CD4-positive, alpha-beta T cell treated with Interleukin-10 for 1 hour (primary cell): ENCODE measurements around the gene ZDHHC1.

ENCODE experiments used
- DNase-seq: peaks from one replicate; pipeline ENCODE4 v3.0.0-alpha.2; 2020

Gene ZDHHC1

GRCh38 chr16:67406111-67406971 lies 9.9 kb downstream of the ZDHHC1 start:
- no peak for DNase-seq

GRCh38 chr16:67405336-67405735 lies 10.9 kb downstream of the ZDHHC1 start:
- no peak for DNase-seq

GRCh38 chr16:67404740-67405226 lies 11.5 kb downstream of the ZDHHC1 start:
- no peak for DNase-seq

GRCh38 chr16:67403976-67404555 lies 12.2 kb downstream of the ZDHHC1 start:
- no peak for DNase-seq

DNA sequence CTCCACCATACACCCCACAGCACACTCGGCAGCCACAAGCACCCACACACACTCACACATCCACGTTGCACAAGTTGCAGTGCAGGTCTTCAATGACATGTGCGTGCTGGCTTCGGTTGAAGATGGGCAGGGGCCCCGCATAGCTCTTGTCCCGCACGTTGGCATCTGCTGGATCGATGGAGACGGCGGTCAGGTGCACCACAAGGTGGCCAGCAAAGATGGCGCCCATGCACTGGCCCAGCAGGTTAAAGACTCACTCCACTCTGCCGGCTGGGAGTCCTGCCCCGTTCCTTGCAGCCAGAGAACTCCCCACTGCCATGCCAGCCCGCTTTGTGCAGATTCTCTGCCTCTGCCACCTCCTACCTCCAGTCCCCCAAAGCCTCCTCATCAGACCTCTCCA lies 15.4 kb downstream of the ZDHHC1 start:
- no peak for DNase-seq

- DNase-seq = no peak
Observed at GRCh38 chr16:67399749-67400704, 16.2 kb downstream of the ZDHHC1 start.

DNA sequence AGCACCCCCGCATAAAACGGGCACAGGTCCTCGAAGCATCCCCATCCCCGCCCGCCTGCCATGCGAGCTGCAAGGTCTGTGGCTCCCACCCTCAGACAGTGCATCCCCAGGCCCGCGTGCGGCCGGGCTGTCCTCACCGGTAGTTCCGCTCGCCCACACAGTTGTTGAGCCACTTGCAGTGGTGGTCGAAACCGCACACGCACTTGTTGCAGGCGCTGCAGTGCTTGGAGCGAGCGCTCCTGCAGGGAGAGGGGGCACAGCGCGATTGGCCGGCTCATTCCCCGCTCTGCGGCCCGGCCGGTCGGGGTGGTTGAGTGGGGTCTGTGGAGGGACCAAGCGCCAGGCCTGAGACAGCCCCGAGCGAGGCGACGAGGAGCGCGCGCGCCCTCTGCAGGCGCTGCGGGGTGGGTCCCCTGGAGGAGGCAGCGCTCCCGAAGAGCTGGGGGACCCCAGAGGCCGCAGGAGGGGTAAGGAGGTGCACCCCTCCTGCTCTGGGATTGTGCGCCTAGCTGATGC lies 17.0 kb downstream of the ZDHHC1 start:
- peak; percentile 42 for DNase-seq

- no peak for DNase-seq
Observed at GRCh38 chr16:67398546-67399217, 17.6 kb downstream of the ZDHHC1 start.

DNA sequence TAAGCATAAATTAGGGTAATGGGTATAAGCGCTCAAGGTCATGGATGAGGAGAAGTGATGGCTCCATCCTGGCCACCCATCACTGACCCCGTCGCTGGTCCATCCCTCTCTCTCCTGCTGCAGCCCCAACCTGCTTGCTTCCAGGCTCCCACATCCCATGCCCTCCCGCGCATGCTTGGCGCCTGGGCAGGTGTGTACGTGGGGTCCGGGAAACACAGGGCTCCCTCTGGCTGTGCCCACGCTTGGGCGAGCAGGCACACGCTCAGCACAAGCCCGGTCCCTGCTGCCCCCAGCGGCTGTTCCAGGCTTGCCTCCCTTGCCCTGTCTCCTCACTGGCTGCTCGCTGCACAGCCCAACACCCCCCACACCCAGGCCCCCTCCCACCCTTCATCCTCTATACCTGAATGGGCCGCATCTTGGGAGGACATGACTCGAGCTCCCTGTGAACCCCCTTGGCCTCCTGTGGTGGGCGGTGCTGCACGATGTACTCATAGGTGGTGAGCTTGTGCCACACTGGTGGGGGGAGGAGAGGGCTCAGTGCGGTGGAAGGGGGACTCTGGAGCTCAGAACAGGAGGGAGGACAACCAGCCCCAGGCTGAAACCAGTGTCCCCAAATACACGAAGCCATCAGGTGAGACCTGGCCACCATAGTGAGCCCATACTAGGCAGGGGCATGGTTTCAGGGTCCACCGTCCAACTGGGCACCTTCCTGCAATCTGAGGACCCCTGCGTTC lies 18.3 kb downstream of the ZDHHC1 start:
- DNase-seq = no peak

DNA sequence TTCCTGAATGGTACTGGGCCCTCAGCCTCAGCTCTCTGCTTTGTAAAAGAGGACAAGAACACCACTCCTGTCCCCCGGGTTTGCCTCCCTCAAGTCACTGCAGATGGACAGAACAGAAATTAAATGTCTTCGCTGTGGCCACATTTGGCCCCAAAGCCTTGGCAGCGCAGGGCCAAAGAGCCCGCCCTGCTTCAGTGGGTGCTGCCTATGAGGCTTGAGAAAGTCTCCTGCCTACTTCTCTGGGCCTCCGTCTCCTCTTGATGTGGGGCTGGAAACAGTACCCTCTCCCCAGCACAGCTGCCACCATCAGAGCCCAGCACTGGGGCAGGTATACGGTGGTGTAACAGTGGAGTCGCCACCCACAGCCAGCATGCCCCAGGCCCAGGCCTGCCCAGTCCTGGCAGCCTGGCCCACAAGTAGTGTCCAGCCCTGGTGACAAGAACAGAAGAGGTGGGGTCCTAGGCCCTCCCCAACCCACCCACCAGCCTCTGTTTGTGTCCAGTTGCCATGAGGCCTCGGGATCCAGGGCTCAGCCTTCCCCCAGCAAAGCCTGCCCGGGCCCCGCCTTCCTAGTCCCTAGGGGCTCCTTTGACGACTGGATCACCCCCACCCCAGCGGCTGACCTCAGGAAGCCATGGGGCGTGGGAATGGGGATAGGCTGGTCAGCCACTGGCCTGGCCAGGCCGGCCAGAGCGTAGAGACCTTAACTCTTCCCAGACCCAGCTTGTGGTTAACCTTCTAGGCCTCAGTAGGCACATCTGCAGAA lies 19.1 kb downstream of the ZDHHC1 start:
- no peak for DNase-seq

DNA sequence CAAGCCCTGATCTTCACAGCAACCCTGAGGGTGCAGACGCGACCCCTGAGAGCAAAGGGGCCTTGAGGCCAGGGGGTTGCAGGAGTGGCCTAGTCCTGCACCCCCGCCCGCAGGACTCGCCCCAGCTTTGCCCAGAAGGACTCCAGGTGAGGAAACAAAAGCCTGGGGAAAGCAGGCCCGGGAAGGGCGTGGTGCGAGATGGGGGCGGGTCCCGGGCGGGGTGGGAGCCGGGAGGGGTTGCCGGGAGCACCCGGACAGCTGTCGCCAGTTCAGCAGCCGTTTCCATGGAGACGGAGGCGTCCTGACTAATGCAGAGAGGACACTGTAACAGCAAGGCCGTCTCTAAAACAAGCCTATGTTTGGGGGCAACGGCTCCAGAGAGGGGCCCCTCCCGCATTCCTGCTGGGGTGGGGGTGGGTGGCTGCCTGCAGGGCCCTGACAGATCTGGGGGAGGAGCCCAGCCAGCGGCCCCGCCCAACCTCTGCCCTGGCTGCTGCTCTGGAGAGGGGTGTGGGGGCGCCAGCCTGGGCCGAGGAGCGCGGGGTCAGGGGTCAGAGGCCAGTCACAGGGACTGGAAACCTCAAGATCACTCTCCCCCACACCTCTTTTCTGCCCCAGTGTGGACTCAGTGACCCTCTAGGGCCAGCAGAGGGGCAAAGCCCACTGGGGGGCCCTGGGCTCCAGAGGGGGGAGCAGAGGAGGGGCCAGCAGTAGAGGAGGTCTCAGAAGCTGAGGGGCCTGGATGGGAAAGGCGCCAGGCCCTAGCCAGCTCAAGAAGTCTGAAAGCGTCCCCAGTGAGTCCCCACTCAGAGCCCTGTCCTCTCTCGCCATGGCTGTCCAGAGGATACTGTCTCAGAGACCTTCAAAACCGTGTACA lies 19.9 kb downstream of the ZDHHC1 start:
- no peak for DNase-seq

DNA sequence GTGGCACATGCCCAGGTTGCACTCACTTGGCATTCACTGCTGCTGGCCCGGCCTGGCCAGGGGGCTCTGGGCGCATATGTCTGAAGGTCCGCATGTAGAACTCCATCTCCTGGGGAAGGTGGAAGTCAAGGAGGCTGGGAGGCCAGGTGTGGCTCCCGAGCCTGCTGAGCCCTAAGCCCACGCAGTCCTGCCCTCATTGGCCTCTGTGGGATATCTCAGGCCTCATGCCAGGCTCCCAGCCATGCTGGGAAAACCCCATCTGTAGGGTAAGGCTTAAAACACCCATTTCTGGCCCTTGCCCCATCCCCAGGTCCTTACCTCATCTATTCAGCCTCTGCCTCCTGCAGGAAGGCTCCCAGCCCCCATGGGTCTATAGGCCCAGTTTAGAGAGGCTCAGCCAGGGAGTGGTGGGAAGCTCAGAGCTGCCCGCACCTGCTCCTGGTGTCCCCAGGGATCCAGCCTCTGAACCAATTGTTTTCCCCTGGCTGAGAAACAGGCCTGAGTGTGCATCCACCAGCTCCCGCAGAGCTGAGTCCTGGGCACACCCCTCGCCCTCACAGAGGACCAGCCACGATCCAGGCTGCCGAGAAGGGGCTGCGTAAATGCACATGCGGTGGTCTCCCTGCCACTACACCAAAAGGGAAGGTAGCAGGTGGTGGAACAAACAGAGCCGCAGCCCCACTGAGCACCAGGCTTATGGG lies 20.7 kb downstream of the ZDHHC1 start:
- no peak for DNase-seq

GRCh38 chr16:67395105-67395457 lies 21.2 kb downstream of the ZDHHC1 start:
- DNase-seq = no peak

- peak; percentile 10 for DNase-seq
Observed at GRCh38 chr16:67394155-67395104, 21.8 kb downstream of the ZDHHC1 start.

- no peak for DNase-seq
Observed at GRCh38 chr16:67393788-67394154, 22.5 kb downstream of the ZDHHC1 start.

DNA sequence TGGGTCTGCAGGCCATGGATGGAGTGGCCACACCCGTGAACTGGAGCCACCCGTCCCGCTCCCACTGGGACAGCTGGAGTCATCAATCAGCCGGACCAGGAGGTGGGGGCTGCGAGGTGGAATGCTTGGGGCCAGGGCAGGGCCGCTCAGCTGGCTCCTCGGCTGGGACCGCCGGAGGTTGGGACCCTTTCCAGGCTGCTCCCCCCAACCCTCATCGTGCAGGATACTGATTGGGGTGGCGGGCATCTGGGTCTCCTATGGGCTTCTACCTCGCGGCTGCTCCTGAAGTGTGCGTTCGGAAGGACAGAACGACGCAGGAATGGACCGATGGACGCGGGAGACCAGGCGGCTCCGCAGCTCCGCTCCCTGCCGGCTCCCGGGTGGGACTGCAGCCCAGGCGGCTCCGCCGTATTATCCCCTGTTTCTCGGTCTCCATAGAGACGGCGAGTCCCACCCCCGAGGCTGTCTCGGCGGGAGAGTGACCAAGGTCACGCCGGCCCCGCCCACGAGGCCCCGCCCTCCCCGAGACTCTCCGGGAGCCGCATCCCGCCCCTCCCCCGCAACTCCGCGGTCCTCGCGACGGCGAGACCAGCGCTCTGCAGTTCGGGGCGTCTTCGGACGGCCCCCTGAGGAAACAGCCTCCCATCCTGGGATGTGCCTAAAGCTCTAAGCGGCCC lies 23.0 kb downstream of the ZDHHC1 start, which contains the start of gene TPPP3:
TPPP3 (minus strand) TSS at position 388 of the 677 bp plus-strand sequence. CDS start 2,387 bp downstream, outside the sequence.
- peak; percentile 61 for DNase-seq
